HCT116 (cell line): ENCODE results near the gene GOLIM4. TPM values are rescaled to one million over a fixed set of nuclear protein-coding genes. Genes with fewer than 3 reads are reported as not detected.
"Not testable (repeated sequence)": the region's sequence is repeated elsewhere in the genome, so short reads cannot be mapped to it uniquely, and the experiment has no call there.

ENCODE experiments used
- ATAC-seq: fragments of 200-7000 bp; cut with Tn5 transposase; 2 replicates; pipeline ENCODE4 v1.9.1; 2020; ENCODE audit warnings: mild to moderate bottlenecking, moderate library complexity
- BruUV-seq: library from RNA; stranded (reverse); fragments of 400-500 nt; replicated peaks from 2 replicates; lab custom pipeline; 2021; lab: Mats Ljungman, UMichigan
- CTCF ChIA-PET: fragments of 300-600 bp; sonication (Branson Sonifier 250); formaldehyde crosslinking; loops from one replicate; lab custom pipeline; 2021; ENCODE audit warnings: antibody characterized with exemption; lab: Charles Lee
- POLR2A ChIA-PET: fragments of 300-600, 350-600 bp; sonication (Branson Sonifier 250); formaldehyde crosslinking; loops from one replicate; lab custom pipeline; 2021; ENCODE audit warnings: antibody characterized with exemption; lab: Charles Lee
- RAD21 ChIA-PET, 2 experiments: fragments of 300-600 bp; sonication (Branson Sonifier 250); formaldehyde crosslinking; loops; one replicate each; lab custom pipeline; 2023; ENCODE audit warnings: low total read pairs in 2 of 2; ENCODE audit not compliant: uncharacterized antibody in 2 of 2, unreplicated experiment in 2 of 2, low non-redundant PET in 1 of 2; lab: Charles Lee
- DNase-seq: peaks from one replicate; pipeline ENCODE4 v3.0.0-alpha.2; 2010; ENCODE audit warnings: low read depth, low spot score
- H2AFZ ChIP-seq: fragments of 200-600 bp; shearing (Covaris generic), sonication (generic); 2 replicates; pipeline ENCODE4 v1.6.1; 2017; ENCODE audit warnings: low read depth, mixed run types, mixed read lengths, antibody characterized with exemption, low read length; ENCODE audit not compliant: poor library complexity, severe bottlenecking
- H3K27ac ChIP-seq: 2 replicates; pipeline ENCODE4 v1.5.1; 2012; ENCODE audit warnings: low read depth, low read length
- H3K27me3 ChIP-seq: fragments of 200-600 bp; sonication (generic); 2 replicates; pipeline ENCODE4 v1.6.1; 2016; ENCODE audit warnings: mixed run types, low read length, mixed read lengths; ENCODE audit not compliant: insufficient read depth
- H3K36me3 ChIP-seq, 2 experiments: fragments of 200-500 bp in 1 of 2; fragments of 200-600 bp in 1 of 2; sonication (Bioruptor generic) in 1 of 2; sonication (generic) in 1 of 2; 2 replicates each; pipeline versions ENCODE4 v1.5.1 to v1.6.1; 2014 to 2016; ENCODE audit warnings: low read length in 2 of 2, inconsistent platforms in 1 of 2, mixed read lengths in 1 of 2, mixed run types in 1 of 2; ENCODE audit not compliant: insufficient read depth in 2 of 2, control insufficient read depth in 1 of 2
- H3K4me1 ChIP-seq, 2 experiments: fragments of 200-600 bp in 1 of 2; sonication (generic) in 1 of 2; 2 replicates each; pipeline versions ENCODE4 v1.5.1 to v1.6.1; 2012 to 2017; ENCODE audit warnings: low read length in 2 of 2, inconsistent platforms in 1 of 2, mild to moderate bottlenecking in 1 of 2, mixed read lengths in 1 of 2, mixed run types in 1 of 2, moderate library complexity in 1 of 2; ENCODE audit not compliant: insufficient read depth in 2 of 2, control insufficient read depth in 1 of 2
- H3K4me2 ChIP-seq: fragments of 200-600 bp; sonication (generic); 2 replicates; pipeline ENCODE4 v1.6.1; 2017; ENCODE audit warnings: mixed run types, low read length, mixed read lengths
- H3K4me3 ChIP-seq, 2 experiments: fragments of 200-600 bp in 1 of 2; sonication (generic) in 1 of 2; replicated peaks in 1 of 2; 2 replicates each; pipeline ENCODE4 v1.5.1; 2011 to 2016; ENCODE audit warnings: low read length in 2 of 2, control low read depth in 1 of 2, low read depth in 1 of 2, mild to moderate bottlenecking in 1 of 2, mixed read lengths in 1 of 2, mixed run types in 1 of 2
- H3K79me2 ChIP-seq: fragments of 200-600 bp; sonication (generic); 2 replicates; pipeline ENCODE4 v1.6.1; 2017; ENCODE audit warnings: mild to moderate bottlenecking, mixed run types, low read length, moderate library complexity, mixed read lengths; ENCODE audit not compliant: insufficient read depth
- H3K9ac ChIP-seq: fragments of 200-600 bp; sonication (generic); 2 replicates; pipeline ENCODE4 v1.6.1; 2016; ENCODE audit warnings: low read length, mixed read lengths
- H3K9me2 ChIP-seq: fragments of 200-600 bp; sonication (generic), shearing (Covaris generic); 2 replicates; pipeline ENCODE4 v1.6.1; 2017; ENCODE audit warnings: mixed run types, mild to moderate bottlenecking, moderate library complexity; ENCODE audit not compliant: insufficient read depth
- H3K9me3 ChIP-seq, 2 experiments: fragments of 200-500 bp in 1 of 2; fragments of 200-600 bp in 1 of 2; sonication (Bioruptor generic) in 1 of 2; sonication (generic) in 1 of 2; 2 replicates each; pipeline ENCODE4 v1.6.1; 2014 to 2017; ENCODE audit warnings: low read length in 2 of 2, mixed read lengths in 2 of 2, inconsistent platforms in 1 of 2, low read depth in 1 of 2, mild to moderate bottlenecking in 1 of 2, mixed run types in 1 of 2, moderate library complexity in 1 of 2; ENCODE audit not compliant: control insufficient read depth in 1 of 2, insufficient read depth in 1 of 2
- H4K20me1 ChIP-seq: fragments of 200-600 bp; sonication (generic), shearing (Covaris generic); 2 replicates; pipeline ENCODE4 v1.6.1; 2017; ENCODE audit warnings: mixed run types, mild to moderate bottlenecking, moderate library complexity; ENCODE audit not compliant: insufficient read depth
- CEBPB ChIP-seq: IDR thresholded peaks from 2 replicates; pipeline ENCODE4 v1.6.1; 2012; ENCODE audit warnings: low read depth
- EZH2 ChIP-seq: fragments of 200-600 bp; sonication (generic); IDR thresholded peaks from 2 replicates; pipeline ENCODE4 v1.6.1; 2017; ENCODE audit warnings: antibody characterized with exemption, mixed run types
- FOSL1 ChIP-seq: IDR thresholded peaks from 2 replicates; pipeline ENCODE4 v1.6.1; 2012; ENCODE audit warnings: low read depth
- RAD21 ChIP-seq: IDR thresholded peaks from 2 replicates; pipeline ENCODE4 v1.6.1; 2012; ENCODE audit warnings: low read depth, mild to moderate bottlenecking
- REST ChIP-seq: IDR thresholded peaks from 2 replicates; pipeline ENCODE4 v1.6.1; 2012; ENCODE audit warnings: low read depth
- ZNF274 ChIP-seq: fragments of 200-500 bp; sonication (Bioruptor generic); IDR thresholded peaks from 2 replicates; pipeline ENCODE4 v1.6.1; 2014; ENCODE audit warnings: mild to moderate bottlenecking, low read depth, low read length, inconsistent platforms
- intact Hi-C: fragments of 100-400 bp; cut with micrococcal nuclease; formaldehyde crosslinking; loops from 2 replicates; pipeline ENCODE4 v1.10.0; 2022
- total RNA-seq: library from RNA; stranded (reverse); gene quantifications from one replicate; pipeline ENCODE4 v1.2.1, GENCODE V29; 2021; ENCODE audit not compliant: unreplicated experiment

The GOLIM4 gene
- total RNA-seq, 1 experiment from 2014 or later, result 10.6 TPM

GRCh38 chr3:168058481-168058880 lies 37.2 kb downstream of the GOLIM4 start (continued):
- no peak for TF ChIP-seq CEBPB
- TF ChIP-seq, all 23 proteins: peak for 0

DNA sequence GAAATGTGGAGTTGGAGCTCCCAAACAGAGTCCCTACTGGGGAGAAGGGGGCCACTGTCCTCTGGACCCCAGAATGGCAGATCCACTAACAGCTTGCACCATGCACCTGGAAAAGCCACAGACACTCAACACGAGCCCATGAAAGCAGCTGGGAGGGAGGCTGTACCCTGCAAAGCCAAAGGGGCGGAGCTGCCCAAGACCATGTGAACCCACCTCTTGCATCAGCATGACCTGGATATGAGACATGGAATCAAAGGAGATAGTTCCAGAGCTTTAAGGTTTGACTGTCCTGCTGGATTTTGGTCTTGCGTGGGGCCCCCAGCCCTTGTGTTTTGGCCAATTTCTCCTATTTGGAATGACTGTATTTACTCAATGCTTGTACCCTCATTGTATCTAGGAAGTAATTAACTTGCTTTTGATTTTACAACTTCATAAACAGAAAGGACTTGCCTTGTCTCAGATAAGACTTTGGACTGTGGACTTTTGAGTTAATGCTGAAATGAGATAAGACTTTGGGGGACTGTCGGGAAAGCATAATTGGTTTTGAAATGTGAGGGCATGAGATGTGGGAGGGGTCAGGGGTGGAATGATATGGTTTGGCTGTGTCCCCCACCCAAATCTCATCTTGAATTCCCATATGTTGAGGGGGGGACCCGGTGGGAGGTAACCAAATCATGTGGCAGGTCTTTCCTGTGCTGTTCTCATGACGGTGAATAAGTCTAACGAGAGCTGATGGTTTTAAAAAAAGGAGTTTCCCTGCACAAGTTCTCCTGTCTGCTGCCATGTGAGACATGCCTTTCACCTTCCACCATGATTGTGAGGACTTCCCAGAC lies 39.1 kb downstream of the GOLIM4 start:
- H3K9me3 ChIP-seq, H4K20me1 ChIP-seq, RAD21 ChIA-PET, DNase-seq, H2AFZ ChIP-seq, H3K27ac ChIP-seq, intact Hi-C loops, H3K27me3 ChIP-seq, POLR2A ChIA-PET, CTCF ChIA-PET, H3K4me2 ChIP-seq, H3K4me3 ChIP-seq, BruUV-seq, H3K36me3 ChIP-seq, H3K4me1 ChIP-seq, H3K9me2 ChIP-seq, H3K79me2 ChIP-seq, H3K9ac ChIP-seq, ATAC-seq: not testable (repeated sequence)

GRCh38 chr3:168054447-168054846 lies 41.3 kb downstream of the GOLIM4 start:
- Histone ChIP-seq H3K4me1 (no peaks in the 10 kb centered on the region), H3K4me2 (no peak overlapping the region)
- no peak for ATAC-seq
- no TSS peak for BruUV-seq
- intact Hi-C loops, result no loop called here
- TF ChIP-seq REST, result no peak
- TF ChIP-seq ZNF274, result no peak
- no peak for TF ChIP-seq FOSL1
- TF ChIP-seq RAD21, result no peak
- no peak for TF ChIP-seq EZH2
- TF ChIP-seq, all 23 proteins: peak for 0
- Histone ChIP-seq H3K4me3 (no peak overlapping the region), H3K27me3 (no peaks in the 10 kb centered on the region), H3K9me2 (no peaks in the 10 kb centered on the region), H4K20me1 (no peaks in the 10 kb centered on the region), H3K9me3 (no peaks in the 10 kb centered on the region), H3K27ac (no peak overlapping the region), H3K9ac (no peak overlapping the region), H3K79me2 (peaks cover 3% of the 10 kb centered on the region; the same call in 1 of the 2 replicates), H2AFZ (no peak overlapping the region), H3K36me3 (no peaks in the 10 kb centered on the region)
- ChIA-PET POLR2A (no interaction called here), CTCF (interaction anchor here (2.1 kb wide), 1 partner anchor 111 kb away, joined by 8 read pairs; no protein-coding TSS in a partner anchor), RAD21 (no interaction called here)
- no peak for DNase-seq
